Skeletal muscle tissue (tissue), 4 donors: ENCODE data around the gene SPNS1. TPM values are rescaled to one million over a fixed set of nuclear protein-coding genes. Genes with fewer than 3 reads are reported as not detected.

Experiments used
- H3K27ac ChIP-seq: one replicate; pipeline ENCODE4 v1.7.0; 2013; ENCODE audit warnings: mild to moderate bottlenecking, low read depth, low read length, inconsistent platforms
- H3K27me3 ChIP-seq, 3 donors: one replicate each; pipeline ENCODE4 v1.7.0; 2013; ENCODE audit warnings: low read length in 3 of 3; ENCODE audit not compliant: control insufficient read depth in 3 of 3, insufficient read depth in 3 of 3
- H3K36me3 ChIP-seq, 3 donors: one replicate each; pipeline ENCODE4 v1.7.0; 2013; ENCODE audit warnings: low read length in 3 of 3; ENCODE audit not compliant: control insufficient read depth in 3 of 3, insufficient read depth in 3 of 3
- H3K4me1 ChIP-seq, 3 donors: one replicate each; pipeline ENCODE4 v1.7.0; 2013; ENCODE audit warnings: low read length in 3 of 3, mild to moderate bottlenecking in 3 of 3; ENCODE audit not compliant: control insufficient read depth in 3 of 3, insufficient read depth in 3 of 3
- H3K4me3 ChIP-seq, 3 donors: one replicate each; pipeline ENCODE4 v1.7.0; 2013; ENCODE audit warnings: low read length in 3 of 3
- H3K9ac ChIP-seq, 3 donors: one replicate each; pipeline ENCODE4 v1.7.0; 2013; ENCODE audit warnings: low read length in 3 of 3, mild to moderate bottlenecking in 3 of 3, moderate library complexity in 2 of 3, low read depth in 1 of 3
- H3K9me3 ChIP-seq, 3 donors: one replicate each; pipeline ENCODE4 v1.7.0; 2013; ENCODE audit warnings: low read length in 3 of 3; ENCODE audit not compliant: control insufficient read depth in 3 of 3
- total RNA-seq: library from RNA; depleted of rRNA; stranded (reverse); fragments of >200 nt; gene quantifications from one replicate; pipeline ENCODE4 v1.2.3, GENCODE V29; 2014
- donor health status: Osteomylitis.

The SPNS1 gene
- total RNA-seq, 1 donor from 2014 or later, result 18.3 TPM

DNA sequence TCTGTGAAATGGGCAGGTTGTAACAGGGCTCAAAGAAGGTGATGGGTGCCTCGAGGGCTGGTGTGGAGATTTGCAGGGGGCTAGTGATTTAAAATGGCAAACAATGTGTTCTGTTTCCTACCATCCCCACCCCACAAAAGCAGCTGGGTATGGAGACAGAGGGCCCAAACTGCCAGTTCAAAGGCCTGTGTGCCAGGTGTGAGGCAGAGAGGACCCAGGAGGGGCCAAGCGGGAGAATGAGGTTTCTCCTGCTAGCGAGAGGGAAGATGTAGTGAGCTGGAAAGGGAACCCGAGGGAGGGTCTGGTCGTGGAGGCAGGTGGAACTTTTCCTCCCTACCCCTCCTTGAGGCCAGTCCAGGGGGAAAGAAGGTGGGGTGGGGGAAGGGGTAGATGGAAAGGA is 49.7 kb downstream of the SPNS1 start:
- Histone ChIP-seq H3K4me1 (peaks cover 0 to 5% (median 0%) of the 10 kb centered on the region in 3 donors), H3K36me3 (no peaks in the 10 kb centered on the region), H3K27ac (no peak overlapping the region), H3K27me3 (peaks cover 0 to 20% (median 14%) of the 10 kb centered on the region in 3 donors), H3K9me3 (no peaks in the 10 kb centered on the region), H3K4me3 (no peak overlapping the region), H3K9ac (no peak overlapping the region)

DNA sequence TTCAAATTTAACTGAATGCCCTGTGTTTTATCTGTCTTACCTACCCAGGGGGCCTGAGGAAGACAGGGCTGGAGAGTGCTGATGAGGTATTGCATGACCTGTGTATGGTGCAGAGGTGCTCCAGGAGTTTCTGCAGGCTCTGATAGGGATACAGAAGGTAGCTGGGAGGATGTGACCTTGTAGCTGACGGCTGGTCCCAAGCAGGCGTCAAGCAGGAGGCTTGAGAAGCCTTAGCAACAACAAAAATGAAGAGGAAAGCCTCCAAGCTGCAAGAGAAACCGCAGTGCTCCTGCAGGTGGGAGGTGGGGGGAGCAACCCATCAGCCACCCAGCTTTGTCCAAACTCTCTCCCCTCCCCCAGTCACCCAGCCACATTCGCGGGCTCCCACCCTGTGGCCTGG is 50.6 kb downstream of the SPNS1 start:
- Histone ChIP-seq H3K9me3 (no peaks in the 10 kb centered on the region), H3K27me3 (peaks cover 0 to 23% (median 16%) of the 10 kb centered on the region in 3 donors), H3K4me1 (peaks cover 0 to 5% (median 0%) of the 10 kb centered on the region in 3 donors), H3K27ac (no peak overlapping the region), H3K36me3 (no peaks in the 10 kb centered on the region), H3K4me3 (no peak overlapping the region), H3K9ac (no peak overlapping the region)

- Histone ChIP-seq H3K27ac (no peak overlapping the region), H3K4me1 (peaks cover 0 to 5% (median 0%) of the 10 kb centered on the region in 3 donors), H3K9me3 (no peaks in the 10 kb centered on the region), H3K27me3 (peaks cover 0 to 23% (median 16%) of the 10 kb centered on the region in 3 donors), H3K4me3 (no peak overlapping the region), H3K9ac (no peak overlapping the region), H3K36me3 (no peaks in the 10 kb centered on the region)
Observed at GRCh38 chr16:29025735-29026134, 51.2 kb downstream of the SPNS1 start.

DNA sequence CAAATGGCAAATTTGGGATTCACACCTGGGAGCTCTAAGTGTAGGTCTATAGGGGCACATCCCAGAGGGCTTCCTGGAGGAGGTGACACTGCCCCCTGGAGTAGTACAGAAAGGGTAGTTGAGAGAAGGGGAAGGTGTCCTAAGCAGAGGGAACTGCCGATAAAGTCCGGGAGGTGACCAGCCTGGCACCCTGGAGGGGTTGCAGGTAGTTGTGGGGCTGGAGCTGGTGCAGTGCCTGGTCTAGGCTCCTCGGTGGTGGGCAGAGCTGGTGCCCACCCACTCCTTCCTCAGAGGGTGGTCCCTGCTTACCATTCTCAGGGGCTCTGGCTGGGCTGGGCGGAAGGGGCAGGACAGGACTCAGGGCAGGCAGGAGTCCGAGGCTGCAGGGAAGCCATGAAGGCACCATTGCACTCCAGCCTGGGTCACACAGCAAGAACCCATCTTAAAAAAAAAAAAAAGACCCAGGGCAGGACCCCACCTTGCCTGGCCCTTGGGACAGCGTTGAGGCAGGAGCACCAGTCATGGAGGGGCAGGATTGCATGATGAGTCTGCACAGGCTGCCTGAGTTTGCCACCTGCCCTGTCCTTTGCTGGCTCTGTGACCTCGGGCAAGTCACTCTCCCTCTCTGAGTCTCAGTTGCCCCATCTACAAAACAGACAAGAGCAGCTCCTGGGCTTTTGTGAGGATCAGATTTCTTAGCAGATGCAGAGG is 54.0 kb downstream of the SPNS1 start:
- no peak overlapping the region for H3K9ac ChIP-seq
- H3K4me3 ChIP-seq, result no peak overlapping the region
- H3K9me3 ChIP-seq, result no peaks in the 10 kb centered on the region
- peaks cover 0 to 23% (median 16%) of the 10 kb centered on the region in 3 donors for H3K27me3 ChIP-seq
- peaks cover 0 to 5% (median 0%) of the 10 kb centered on the region in 3 donors for H3K4me1 ChIP-seq
- no peak overlapping the region for H3K27ac ChIP-seq
- no peaks in the 10 kb centered on the region for H3K36me3 ChIP-seq

- Histone ChIP-seq H3K4me1 (peaks cover 0 to 5% (median 0%) of the 10 kb centered on the region in 3 donors), H3K9ac (no peak overlapping the region), H3K4me3 (no peak overlapping the region), H3K27ac (no peak overlapping the region), H3K9me3 (no peaks in the 10 kb centered on the region), H3K36me3 (no peaks in the 10 kb centered on the region), H3K27me3 (peaks cover 0 to 18% (median 10%) of the 10 kb centered on the region in 3 donors)
Observed at GRCh38 chr16:29029168-29029994, 54.8 kb downstream of the SPNS1 start.

GRCh38 chr16:29030086-29030840 is 55.7 kb downstream of the SPNS1 start:
- Histone ChIP-seq H3K9ac (no peak overlapping the region), H3K9me3 (no peaks in the 10 kb centered on the region), H3K36me3 (no peaks in the 10 kb centered on the region)

More at GRCh38 chr16:29030086-29030840, 55.7 kb downstream of the SPNS1 start:
- Histone ChIP-seq H3K4me1 (peaks cover 0 to 5% (median 0%) of the 10 kb centered on the region in 3 donors), H3K27me3 (peaks cover 0 to 15% (median 10%) of the 10 kb centered on the region in 3 donors), H3K4me3 (no peak overlapping the region), H3K27ac (no peak overlapping the region)

Other genes starting within 250 kb of the SPNS1 start
- gene NPIPB9, start 223.0 kb upstream of the SPNS1 start, total RNA-seq, result 4.2 TPM
- 9.9 TPM for gene ATXN2L, start 151.8 kb upstream of the SPNS1 start, total RNA-seq
- gene TUFM, start 128.4 kb upstream of the SPNS1 start, total RNA-seq, result 67.8 TPM
- gene SH2B1, start 110.9 kb upstream of the SPNS1 start, total RNA-seq, result 6.8 TPM
- 502 TPM for gene ATP2A1, start 96.3 kb upstream of the SPNS1 start, total RNA-seq
- gene RABEP2, start 49.5 kb upstream of the SPNS1 start, total RNA-seq, result 11.0 TPM
- 2.1 TPM for gene CD19, start 42.8 kb upstream of the SPNS1 start, total RNA-seq
- 13.6 TPM for gene NFATC2IP, start 23.8 kb upstream of the SPNS1 start, total RNA-seq
- 0.52 TPM for gene LAT, start 10.3 kb downstream of the SPNS1 start, total RNA-seq